GM12801 (cell line): ENCODE measurements around the gene TMOD3.

Experiments
- TF ChIP-seq, protein P1 (sequence below): IDR thresholded peaks from one replicate; pipeline ENCODE4 v1.5.1; 2011; ENCODE audit warnings: control low read depth; ENCODE audit not compliant: insufficient read length; ENCODE audit errors: extremely low read depth

TMOD3 gene

DNA sequence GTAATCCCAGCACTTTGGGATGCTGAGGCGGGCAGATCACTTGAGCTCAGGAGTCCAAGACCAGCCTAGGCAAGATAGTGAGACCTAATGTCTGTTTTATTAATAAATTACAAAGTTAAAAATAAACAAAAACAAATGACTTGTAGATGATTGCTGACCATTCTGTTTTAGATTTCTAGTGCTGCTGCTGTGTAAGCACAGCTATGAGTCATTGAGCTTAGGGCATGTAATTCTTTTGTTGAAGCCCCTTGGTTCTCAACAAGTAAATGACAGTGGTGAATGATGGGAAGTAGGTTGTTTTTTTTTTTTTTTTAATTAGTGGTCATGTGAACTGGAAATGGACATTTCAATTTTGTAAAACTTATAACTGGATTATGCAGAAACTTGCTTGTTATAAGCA, 78.9 kb downstream of the TMOD3 start:
- TF ChIP-seq, protein P1, sequence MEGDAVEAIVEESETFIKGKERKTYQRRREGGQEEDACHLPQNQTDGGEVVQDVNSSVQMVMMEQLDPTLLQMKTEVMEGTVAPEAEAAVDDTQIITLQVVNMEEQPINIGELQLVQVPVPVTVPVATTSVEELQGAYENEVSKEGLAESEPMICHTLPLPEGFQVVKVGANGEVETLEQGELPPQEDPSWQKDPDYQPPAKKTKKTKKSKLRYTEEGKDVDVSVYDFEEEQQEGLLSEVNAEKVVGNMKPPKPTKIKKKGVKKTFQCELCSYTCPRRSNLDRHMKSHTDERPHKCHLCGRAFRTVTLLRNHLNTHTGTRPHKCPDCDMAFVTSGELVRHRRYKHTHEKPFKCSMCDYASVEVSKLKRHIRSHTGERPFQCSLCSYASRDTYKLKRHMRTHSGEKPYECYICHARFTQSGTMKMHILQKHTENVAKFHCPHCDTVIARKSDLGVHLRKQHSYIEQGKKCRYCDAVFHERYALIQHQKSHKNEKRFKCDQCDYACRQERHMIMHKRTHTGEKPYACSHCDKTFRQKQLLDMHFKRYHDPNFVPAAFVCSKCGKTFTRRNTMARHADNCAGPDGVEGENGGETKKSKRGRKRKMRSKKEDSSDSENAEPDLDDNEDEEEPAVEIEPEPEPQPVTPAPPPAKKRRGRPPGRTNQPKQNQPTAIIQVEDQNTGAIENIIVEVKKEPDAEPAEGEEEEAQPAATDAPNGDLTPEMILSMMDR = no peak

DNA sequence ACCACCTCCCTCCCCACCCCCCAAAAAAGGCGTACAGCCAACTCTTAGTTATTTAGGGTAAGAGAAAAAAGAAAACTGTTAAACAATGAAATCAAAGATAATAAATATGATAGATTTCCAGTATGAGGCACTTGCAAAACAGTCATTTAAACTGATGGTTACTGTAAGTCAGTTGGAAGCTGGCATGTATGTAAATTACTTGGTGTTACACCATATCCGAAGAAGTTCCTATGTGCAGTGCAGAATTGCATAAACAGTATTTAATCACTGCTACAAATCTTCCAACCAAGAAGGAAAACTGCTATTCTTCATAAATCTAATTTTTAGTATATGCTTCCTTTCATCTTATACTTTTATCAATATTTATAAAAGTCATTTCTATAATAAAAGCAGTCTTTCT, 80.1 kb downstream of the TMOD3 start:
- TF ChIP-seq, protein P1 = no peak

DNA sequence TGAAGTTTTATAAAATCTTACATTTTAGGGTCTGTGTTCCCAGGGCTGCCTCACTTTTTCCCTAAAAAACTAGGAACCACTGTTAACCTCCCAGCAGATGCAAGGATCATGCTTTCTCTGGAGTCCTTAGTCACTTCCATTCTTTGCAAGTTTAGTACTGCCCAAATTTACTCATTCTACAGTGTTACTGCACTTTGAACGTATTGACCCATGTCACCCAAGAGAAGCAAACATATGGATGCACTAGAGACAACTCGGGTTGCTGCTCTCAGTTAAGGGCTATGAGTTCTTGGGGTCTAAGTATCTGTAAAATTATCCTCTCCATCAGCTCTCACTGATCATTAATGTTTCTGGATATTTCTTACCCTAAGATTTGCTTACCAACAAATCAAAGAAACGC, 83.1 kb downstream of the TMOD3 start:
- TF ChIP-seq, protein P1 = no peak

- TF ChIP-seq, protein P1 = no peak
Measured at GRCh38 chr15:51917493-51917892, 88.0 kb downstream of the TMOD3 start.

DNA sequence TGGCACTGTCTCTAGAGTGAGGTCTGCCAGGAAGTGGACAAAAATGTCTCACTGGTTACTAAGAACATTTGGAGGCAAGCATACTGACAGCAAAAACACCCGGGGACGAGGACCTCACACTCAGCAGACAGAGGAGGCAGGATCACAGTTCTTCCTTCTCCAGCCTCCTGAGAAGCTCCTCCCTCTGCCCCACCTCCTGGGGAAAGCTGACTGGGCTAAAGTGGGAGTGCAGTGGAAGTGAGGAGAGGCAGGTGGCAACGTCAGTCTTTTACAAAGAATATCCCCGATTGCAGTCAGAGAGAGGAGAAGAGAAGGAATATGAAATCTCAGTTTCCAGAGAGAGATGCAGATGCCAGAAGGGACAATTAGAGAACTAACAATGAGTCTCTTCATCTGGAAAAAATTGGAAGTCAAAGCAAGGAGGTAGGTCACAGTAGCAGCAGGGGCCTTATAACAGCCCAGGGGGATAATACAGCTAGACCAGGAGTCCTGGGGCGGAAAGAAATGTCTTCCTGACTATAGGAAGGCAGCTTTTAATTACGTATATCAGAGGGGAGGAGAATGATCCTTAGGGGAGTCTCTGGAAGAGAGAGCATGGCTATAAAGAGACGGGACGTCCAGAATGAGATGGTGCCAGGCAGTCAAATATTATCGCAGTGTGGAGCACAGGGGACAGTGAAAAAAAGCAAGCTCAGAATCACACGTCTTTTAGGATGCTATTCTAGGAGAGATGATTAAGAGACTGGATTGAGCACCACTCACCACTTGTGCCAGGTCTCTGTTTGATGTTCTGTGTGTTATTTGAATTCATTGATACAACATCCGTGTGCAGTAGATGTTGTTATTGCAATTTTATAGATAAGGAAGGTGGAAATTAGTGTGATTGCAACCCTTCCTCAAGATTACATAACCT, 95.0 kb downstream of the TMOD3 start:
- TF ChIP-seq, protein P1 = no peak

DNA sequence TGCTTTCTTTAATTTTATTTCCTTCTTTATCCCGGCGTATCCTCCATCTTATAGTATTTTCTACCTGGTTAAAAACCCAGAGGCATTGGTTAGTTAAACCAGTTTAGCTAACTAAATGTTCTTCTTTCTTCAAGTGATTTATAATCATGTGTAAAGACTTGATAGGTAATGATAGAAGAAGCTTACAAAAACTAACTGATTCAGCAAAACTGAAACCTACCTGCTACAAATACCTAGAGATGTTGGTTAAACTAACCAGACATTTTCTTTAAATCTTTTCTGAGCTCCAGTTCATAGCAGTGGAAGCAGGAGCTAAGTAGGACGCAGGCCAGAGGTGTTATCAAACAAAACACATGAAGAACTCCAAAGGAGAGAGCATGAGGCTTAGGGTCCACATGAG, 97.4 kb downstream of the TMOD3 start:
- TF ChIP-seq, protein P1 = no peak

DNA sequence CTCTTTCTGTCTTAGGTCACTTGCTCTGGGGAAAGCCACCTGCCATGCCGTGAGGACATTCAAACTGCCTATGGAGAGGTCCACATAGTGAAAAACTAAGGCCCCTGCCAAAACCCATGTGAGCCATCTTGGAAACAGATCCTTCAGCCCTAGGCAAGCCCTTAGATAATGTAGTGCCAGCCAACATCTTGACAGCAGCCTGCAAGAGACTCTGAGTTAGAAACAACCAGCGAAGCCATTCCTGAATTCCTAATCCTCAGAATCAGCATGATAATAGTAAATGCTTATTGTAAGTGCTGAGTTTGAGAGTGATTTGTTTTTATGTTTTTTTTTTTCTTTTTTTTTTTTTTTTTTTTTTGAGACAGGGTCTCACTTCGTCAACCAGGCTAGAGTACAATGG, 101.6 kb downstream of the TMOD3 start:
- TF ChIP-seq, protein P1 = no peak
